ENCODE results near the gene TTC31. TPM values are rescaled to one million over a fixed set of nuclear protein-coding genes. Genes with fewer than 3 reads are reported as not detected.

The TTC31 gene
- total RNA-seq, 1 donor from 2014 or later, result 32.2 TPM

DNA sequence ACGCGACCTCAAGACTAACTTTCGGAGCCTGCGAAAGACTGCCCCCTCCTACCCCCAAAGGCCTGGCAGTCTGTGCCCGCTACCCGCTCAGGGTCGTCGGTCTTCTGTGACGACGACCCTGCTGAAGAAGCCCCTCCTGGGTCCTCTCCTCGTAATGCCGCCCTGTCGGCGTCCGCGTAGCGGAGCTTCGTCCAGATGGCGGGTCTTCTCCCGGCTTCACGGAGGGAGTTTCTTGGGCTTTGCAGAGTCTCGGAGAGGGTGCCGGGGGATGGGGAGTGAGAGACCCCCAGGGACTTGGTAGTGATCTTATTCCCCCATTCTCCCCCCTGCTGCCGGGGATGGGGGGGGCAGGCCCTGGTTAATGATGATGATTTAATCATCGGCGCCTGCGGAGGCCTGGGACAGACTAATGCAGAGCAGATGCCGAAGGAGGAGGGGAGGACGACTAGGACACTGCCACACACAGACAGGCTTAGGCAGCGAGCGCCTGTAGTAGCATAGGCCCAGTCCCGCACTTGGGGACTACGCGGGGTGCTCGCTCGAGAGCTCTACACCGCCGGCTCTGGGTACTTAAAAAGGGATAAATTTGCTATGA, 25.1 kb downstream of the TTC31 start:
- Mint-ChIP-seq H3K36me3 (ENCODE audit: insufficient read depth) (peaks cover 12% of the 10 kb centered on the region), H3K4me3 (ENCODE audit: low read depth) (peak overlapping the region; percentile 99), H3K27ac (peak overlapping the region; percentile 100), H3K4me1 (ENCODE audit: low read depth) (peaks cover 27% of the 10 kb centered on the region), H3K27me3 (peaks cover 36% of the 10 kb centered on the region), H3K9me3 (ENCODE audit: low read depth) (no peaks in the 10 kb centered on the region)
- no peak for TF ChIP-seq CTCF (IDR thresholded peaks at IDR 0.05; ENCODE audit: unreplicated experiment)
- DNase-seq (ENCODE audit: low spot score, unreplicated experiment), result no peak

- Mint-ChIP-seq H3K36me3 (ENCODE audit: insufficient read depth) (peaks cover 1% of the 10 kb centered on the region), H3K9me3 (ENCODE audit: low read depth) (no peaks in the 10 kb centered on the region), H3K27ac (no peak overlapping the region), H3K4me1 (ENCODE audit: low read depth) (peaks cover 18% of the 10 kb centered on the region), H3K27me3 (peaks cover 47% of the 10 kb centered on the region), H3K4me3 (ENCODE audit: low read depth) (no peak overlapping the region)
- no peak for DNase-seq (ENCODE audit: low spot score, unreplicated experiment)
- no peak for TF ChIP-seq CTCF (IDR thresholded peaks at IDR 0.05; ENCODE audit: unreplicated experiment)
Observed at GRCh38 chr2:74510272-74510671, 27.4 kb downstream of the TTC31 start.

DNA sequence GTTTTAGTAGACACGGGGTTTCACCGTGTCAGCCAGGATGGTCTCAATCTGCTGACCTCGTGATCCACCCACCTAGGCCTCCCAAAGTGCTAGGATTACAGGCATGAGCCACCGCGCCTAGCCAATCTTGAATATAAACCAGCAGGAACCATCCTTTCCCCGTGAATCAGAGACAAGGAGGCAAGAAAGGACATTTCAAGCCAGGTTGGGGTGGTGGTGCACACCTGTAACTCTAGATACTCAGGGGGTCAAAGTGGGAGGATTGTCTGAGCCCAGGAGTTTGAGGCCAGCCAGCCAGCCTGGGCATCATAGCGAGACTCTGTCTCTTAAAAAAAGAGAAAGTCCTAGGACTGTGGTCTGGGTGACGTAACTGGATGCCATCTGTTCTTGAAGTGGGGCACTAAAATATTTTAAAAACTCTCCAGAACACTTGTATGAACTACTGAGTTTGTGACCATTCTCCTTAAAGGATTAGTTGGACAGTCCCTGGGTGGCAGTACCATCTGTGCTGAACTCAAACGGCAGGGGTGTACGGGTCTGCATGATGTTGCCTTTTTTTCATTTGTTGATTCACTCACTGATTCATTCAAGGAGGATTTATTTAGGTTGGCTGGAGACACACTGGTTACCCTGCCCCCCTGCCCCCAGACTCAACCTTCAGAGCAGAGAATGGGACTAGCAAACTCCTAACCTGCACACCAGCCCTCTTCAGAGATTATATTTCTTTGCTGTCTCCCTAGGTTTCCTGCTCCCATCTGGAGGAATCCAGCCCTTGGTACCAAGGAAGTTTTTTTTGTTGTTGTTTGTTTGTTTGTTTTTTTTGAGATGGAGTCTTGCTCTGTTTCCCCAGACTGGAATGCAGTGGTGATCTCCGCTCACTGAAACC, 28.5 kb downstream of the TTC31 start:
- Mint-ChIP-seq H3K27me3 (peaks cover 54% of the 10 kb centered on the region), H3K9me3 (ENCODE audit: low read depth) (no peaks in the 10 kb centered on the region), H3K4me3 (ENCODE audit: low read depth) (no peak overlapping the region), H3K36me3 (ENCODE audit: insufficient read depth) (no peaks in the 10 kb centered on the region), H3K27ac (no peak overlapping the region), H3K4me1 (ENCODE audit: low read depth) (peaks cover 18% of the 10 kb centered on the region)
- no peak for DNase-seq (ENCODE audit: low spot score, unreplicated experiment)
- TF ChIP-seq CTCF (IDR thresholded peaks at IDR 0.05; ENCODE audit: unreplicated experiment), result no peak

- Mint-ChIP-seq H3K27ac (peak overlapping the region; percentile 78), H3K4me1 (ENCODE audit: low read depth) (peaks cover 11% of the 10 kb centered on the region), H3K4me3 (ENCODE audit: low read depth) (no peak overlapping the region), H3K27me3 (peaks cover 70% of the 10 kb centered on the region), H3K36me3 (ENCODE audit: insufficient read depth) (no peaks in the 10 kb centered on the region), H3K9me3 (ENCODE audit: low read depth) (no peaks in the 10 kb centered on the region)
- no peak for TF ChIP-seq CTCF (IDR thresholded peaks at IDR 0.05; ENCODE audit: unreplicated experiment)
- DNase-seq (ENCODE audit: low spot score, unreplicated experiment), result no peak
Observed at GRCh38 chr2:74512744-74513604, 30.1 kb downstream of the TTC31 start.

All from progenitor cell of endocrine pancreas (in vitro differentiated cells).